DND-41 (cell line): Measurements from ENCODE around the gene NEFH.

ENCODE experiments used
- CTCF ChIP-seq: IDR thresholded peaks from 2 replicates; pipeline ENCODE4 v1.5.1; 2012; ENCODE audit warnings: borderline replicate concordance, low read length, moderate library complexity, mild to moderate bottlenecking; ENCODE audit not compliant: poor library complexity, severe bottlenecking; ENCODE audit errors: extremely low read depth
- EZH2 ChIP-seq: IDR thresholded peaks from 3 replicates; pipeline ENCODE4 v1.6.1; 2012; ENCODE audit warnings: borderline replicate concordance, low read depth, mild to moderate bottlenecking, moderate library complexity, low read length, inconsistent platforms; ENCODE audit not compliant: severe bottlenecking

GRCh38 chr22:29459773-29460172 is 20.2 kb upstream of the NEFH start:
- TF ChIP-seq CTCF (no peak), EZH2 (no peak)
